Measurements from ENCODE around the gene RIBC2. TPM values are rescaled to one million over a fixed set of nuclear protein-coding genes. Genes with fewer than 3 reads are reported as not detected.
"Not testable (repeated sequence)": the region's sequence is repeated elsewhere in the genome, so short reads cannot be mapped to it uniquely, and the experiment has no call there.

Gene RIBC2
- polyA plus RNA-seq, 3 donors = 6.2 to 9.2 (median 6.3) TPM

DNA sequence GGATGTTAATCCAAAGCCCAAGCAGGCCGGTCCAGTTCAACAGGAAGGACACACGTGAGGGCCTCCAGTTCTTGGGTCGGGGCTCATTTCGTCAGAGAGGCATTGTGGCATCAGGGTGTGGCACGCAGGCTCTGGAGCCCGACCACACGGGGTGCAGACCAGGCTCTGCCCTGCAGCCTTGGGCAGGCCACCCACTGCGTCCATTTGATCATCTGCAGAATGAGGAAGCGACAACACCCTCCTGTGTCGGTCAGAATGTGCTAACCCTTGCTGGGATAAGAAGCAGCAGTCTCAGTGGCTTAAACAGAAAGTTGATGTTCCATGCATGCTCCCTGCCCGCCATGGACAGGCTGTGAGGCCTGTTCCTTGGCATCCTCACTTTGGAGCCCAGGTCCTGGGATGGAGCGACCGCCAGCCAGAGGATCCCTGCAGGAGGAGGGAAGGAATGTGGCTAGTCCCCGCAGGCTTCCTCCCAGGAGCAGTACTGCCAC lies 10.8 kb downstream of the RIBC2 start:
- no peak for DNase-seq (ENCODE audit: low read depth in 3 of 3, low spot score in 2 of 3)

- no peak for DNase-seq (ENCODE audit: low read depth in 3 of 3, low spot score in 2 of 3)
Measured at GRCh38 chr22:45425101-45425500, 11.6 kb downstream of the RIBC2 start.

DNA sequence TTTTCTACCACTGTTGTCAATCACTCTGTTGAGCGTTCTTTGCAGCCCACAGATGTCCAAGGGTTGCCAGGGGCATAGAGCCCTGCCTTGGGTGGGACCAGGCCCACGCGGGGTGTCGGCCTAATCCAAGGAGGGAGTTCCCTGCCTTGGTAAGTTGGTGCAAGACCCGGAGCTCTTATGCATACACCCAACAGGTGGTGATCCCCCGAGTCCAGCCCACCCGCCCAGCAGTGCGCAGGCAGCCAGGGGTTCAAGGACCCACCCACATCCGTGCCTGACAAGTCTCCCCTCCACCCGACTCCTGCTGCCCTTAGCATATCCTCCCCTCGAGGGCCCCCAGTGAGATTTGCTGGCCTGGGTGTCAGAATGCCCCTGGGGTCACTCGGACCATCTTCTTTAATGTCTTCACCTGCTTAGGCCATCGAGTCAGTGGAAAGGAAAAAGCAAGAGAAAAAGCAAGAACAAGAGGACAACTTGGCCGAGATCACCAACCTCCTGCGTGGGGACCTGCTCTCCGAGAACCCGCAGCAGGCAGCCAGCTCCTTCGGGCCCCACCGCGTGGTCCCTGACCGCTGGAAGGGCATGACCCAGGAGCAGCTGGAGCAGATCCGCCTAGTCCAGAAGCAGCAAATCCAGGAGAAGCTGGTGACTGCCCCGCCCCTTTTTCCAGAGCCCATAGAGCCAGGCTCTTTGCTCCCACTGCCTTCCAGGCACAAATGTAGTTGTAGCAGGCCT lies 12.2 kb downstream of the RIBC2 start:
- DNase-seq (ENCODE audit: low read depth in 3 of 3, low spot score in 2 of 3) = no peak

DNA sequence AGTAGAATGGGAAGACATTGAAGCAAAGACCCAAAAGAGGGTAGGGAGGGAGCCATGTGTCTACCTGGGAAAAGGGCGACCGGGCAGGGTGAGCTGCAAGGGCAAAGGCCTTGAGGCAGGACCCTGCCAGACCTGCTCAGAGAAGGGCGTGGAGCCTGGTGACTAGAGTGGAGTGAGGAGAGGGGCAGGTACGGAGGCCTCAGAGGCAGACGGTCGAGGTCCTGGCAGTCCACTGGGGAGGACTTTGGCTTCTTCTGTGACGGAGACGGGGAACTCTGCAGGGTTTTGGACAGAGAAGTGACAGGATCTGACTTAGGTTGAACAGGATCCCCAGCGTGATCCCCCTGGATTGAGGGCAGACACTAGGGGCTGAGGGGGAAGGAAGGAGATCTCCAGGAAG lies 12.9 kb downstream of the RIBC2 start:
- DNase-seq (ENCODE audit: low read depth in 3 of 3, low spot score in 2 of 3) = no peak

GRCh38 chr22:45427114-45427513 lies 13.6 kb downstream of the RIBC2 start:
- no peak for DNase-seq (ENCODE audit: low read depth in 3 of 3, low spot score in 2 of 3)

GRCh38 chr22:45428391-45429385 lies 15.2 kb downstream of the RIBC2 start:
- DNase-seq (ENCODE audit: low read depth in 3 of 3, low spot score in 2 of 3) = no peak

GRCh38 chr22:45429424-45429823 lies 15.9 kb downstream of the RIBC2 start:
- DNase-seq (ENCODE audit: low read depth in 3 of 3, low spot score in 2 of 3) = no peak

- DNase-seq (ENCODE audit: low read depth in 3 of 3, low spot score in 2 of 3) = no peak
Measured at GRCh38 chr22:45429981-45430775, 16.7 kb downstream of the RIBC2 start.

DNA sequence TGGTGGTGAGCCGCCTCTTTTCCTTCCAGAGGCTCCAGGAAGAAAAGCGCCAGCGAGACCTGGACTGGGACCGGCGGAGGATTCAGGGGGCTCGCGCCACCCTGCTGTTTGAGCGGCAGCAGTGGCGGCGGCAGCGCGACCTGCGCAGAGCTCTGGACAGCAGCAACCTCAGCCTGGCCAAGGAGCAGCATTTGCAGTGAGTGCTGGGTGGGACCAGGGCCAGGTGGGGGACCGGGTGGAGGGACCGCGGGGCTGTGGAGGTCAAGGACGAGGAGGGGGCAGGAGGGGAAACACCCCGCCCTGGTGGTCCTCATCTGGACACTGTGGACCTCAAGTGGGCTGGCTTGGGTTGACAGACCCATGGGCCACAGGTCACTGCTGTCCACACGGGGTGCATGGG lies 17.4 kb downstream of the RIBC2 start:
- no peak for DNase-seq (ENCODE audit: low read depth in 3 of 3, low spot score in 2 of 3)

GRCh38 chr22:45434981-45435380 lies 21.5 kb downstream of the RIBC2 start:
- DNase-seq (ENCODE audit: low read depth in 3 of 3, low spot score in 2 of 3) = no peak

DNA sequence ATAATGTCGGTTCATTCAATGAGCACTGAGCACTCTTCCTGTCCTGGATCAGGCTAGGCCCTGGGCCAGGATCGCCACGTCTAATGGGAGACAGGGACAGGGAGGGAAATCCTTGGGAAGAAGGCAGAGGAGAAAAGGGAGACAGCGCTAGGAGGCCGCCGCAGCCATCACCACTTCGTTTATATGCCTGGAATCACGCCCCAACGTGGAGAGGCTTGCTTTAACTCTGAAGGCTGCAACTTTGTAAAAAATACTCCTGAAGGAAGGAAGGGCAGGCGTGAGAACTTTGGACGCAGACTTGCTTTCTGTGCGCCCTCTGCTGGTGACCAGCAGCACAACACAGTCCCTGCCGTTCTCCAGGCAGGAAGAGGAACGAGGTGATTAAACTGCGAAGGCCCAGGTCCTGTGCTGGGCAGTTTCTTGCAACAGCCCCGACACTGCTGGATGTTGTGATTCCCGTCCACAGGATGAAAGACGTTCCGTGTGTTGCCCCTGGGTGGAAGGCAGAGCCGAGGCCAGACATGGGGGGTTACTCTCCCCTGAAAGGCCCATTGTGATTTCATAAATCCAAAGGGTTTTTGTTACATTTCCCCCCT lies 22.1 kb downstream of the RIBC2 start:
- peak in 2 of 3 donors; percentile 75 to 80 for DNase-seq (ENCODE audit: low read depth in 3 of 3, low spot score in 2 of 3)

- DNase-seq (ENCODE audit: low read depth in 3 of 3, low spot score in 2 of 3) = not testable (repeated sequence)
Measured at GRCh38 chr22:45436871-45437517, 23.5 kb downstream of the RIBC2 start.

DNA sequence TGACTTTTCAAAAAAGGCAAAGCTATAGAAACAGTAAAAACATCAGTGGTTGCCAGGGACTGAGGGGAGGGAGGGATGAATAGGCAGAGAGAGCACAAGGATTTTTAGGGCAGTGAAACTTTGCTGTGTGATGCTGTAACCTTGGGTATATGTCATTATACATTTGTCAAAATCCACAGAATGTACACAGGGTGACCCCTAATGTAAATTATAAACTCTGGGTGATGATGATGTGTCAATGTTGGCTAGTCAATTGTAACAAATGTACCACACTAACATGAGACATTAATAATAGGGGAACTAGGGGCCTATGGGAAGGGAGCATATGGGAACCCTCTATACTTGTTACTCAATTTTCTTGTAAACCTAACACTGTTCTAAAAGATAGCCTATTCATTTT lies 24.8 kb downstream of the RIBC2 start:
- DNase-seq (ENCODE audit: low read depth in 3 of 3, low spot score in 2 of 3) = no peak

DNA sequence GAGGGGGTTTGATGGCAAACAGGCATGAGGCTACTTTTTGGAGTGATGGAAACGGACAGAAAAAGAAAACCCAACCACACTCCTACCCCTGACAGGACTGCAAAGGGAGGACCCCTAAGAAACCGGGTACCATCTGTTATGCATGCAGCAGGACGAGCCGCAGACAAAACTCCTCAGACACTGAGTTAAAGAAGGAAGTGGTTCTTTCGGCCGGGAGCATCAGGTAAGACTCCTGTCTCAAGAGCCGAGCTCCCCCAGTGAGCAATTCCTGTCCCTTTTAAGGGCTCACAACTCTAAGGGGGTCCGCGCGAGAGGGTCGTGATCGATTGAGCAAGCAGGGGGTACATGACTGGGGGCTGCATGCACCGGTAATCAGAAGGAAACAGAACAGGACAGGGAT lies 27.2 kb downstream of the RIBC2 start:
- not testable (repeated sequence) for DNase-seq (ENCODE audit: low read depth in 3 of 3, low spot score in 2 of 3)

GRCh38 chr22:45441138-45441537 lies 27.6 kb downstream of the RIBC2 start:
- DNase-seq (ENCODE audit: low read depth in 3 of 3, low spot score in 2 of 3) = no peak

DNA sequence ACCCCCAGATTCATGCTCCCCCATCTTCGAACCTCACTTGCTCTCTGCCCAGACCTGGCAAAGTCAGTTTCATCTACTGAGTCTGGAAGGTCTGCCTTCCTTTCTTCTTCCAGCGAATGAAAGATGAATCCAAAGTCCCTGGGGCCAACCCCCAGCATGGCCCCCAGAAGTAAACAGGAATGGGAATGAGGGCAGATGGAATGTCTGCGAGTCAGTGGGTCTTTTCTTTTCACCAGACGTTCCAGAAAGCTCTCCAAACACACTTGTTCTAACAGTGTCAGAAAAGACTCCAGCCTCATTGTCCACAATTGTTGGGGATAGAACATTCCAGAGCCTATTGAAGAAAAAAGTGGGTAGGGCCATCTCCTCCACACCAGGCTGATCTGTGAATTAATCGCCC lies 28.6 kb downstream of the RIBC2 start:
- DNase-seq (ENCODE audit: low read depth in 3 of 3, low spot score in 2 of 3) = no peak

DNA sequence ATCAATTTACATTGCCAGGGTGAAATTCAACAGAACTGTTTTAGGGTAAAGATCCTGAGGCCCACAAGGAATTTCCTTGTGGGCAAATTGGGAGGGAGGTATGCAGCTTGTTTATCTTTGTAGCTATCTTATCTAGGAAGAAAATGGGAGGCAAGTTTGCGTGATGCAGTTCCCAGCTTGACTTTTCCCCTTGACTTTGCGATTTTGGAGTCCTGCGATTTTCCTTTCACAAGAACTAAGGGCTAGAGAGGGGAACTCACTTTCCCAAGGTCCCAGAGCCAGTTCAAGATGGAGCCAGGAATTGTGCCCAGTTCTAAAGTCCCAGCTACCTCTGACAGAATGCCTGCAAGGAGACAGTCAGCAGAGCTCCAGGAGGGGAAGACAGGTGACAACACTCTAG lies 30.7 kb downstream of the RIBC2 start:
- DNase-seq (ENCODE audit: low read depth in 3 of 3, low spot score in 2 of 3) = no peak

GRCh38 chr22:45445031-45445710 lies 31.7 kb downstream of the RIBC2 start:
- no peak for DNase-seq (ENCODE audit: low read depth in 3 of 3, low spot score in 2 of 3)

- DNase-seq (ENCODE audit: low read depth in 3 of 3, low spot score in 2 of 3) = no peak
Measured at GRCh38 chr22:45446216-45446615, 32.7 kb downstream of the RIBC2 start.

Measured in right renal cortex interstitium (tissue), 3 donors.